ENCODE data around the gene PIAS1.

- TF ChIP-seq POLR2A (IDR thresholded peaks at IDR 0.05) (no peak), CTCF (IDR thresholded peaks at IDR 0.05) (no peak)
Measured at GRCh38 chr15:68097029-68097428, 42.9 kb downstream of the PIAS1 start.
